Measurements from ENCODE around the gene ORC6.

ORC6 gene

GRCh38 chr16:46732561-46732960 lies 43.1 kb downstream of the ORC6 start:
- no peak for DNase-seq

- DNase-seq: no peak
Measured at GRCh38 chr16:46733319-46733830, 43.9 kb downstream of the ORC6 start.

GRCh38 chr16:46736695-46737094 lies 47.2 kb downstream of the ORC6 start:
- no peak for DNase-seq

GRCh38 chr16:46737621-46738214 lies 48.3 kb downstream of the ORC6 start:
- no peak for DNase-seq

- DNase-seq: no peak
Measured at GRCh38 chr16:46739934-46740333, 50.5 kb downstream of the ORC6 start.

- DNase-seq: no peak
Measured at GRCh38 chr16:46743232-46743719, 53.8 kb downstream of the ORC6 start.

- DNase-seq: no peak
Measured at GRCh38 chr16:46745617-46746016, 56.2 kb downstream of the ORC6 start.

- DNase-seq: no peak
Measured at GRCh38 chr16:46746821-46747776, 57.6 kb downstream of the ORC6 start.

Measured in activated naive CD4-positive, alpha-beta T cell (primary cell).